OCI-LY3 (cell line): ENCODE results near the gene TLE4.

Experiments
- EZH2phosphoT487 ChIP-seq: fragments of 200-600 bp; shearing (Covaris generic); IDR thresholded peaks from 2 replicates; pipeline ENCODE4 v1.6.1; 2018; ENCODE audit warnings: antibody characterized with exemption, mixed run types, low read depth
- TF ChIP-seq, protein P1 (sequence below): fragments of 200-600, 300-600 bp; sonication (generic); IDR thresholded peaks from 2 replicates; pipeline ENCODE4 v1.5.1; 2014; ENCODE audit warnings: antibody characterized with exemption, low read length, low read depth

- TF ChIP-seq EZH2phosphoT487: no peak
- TF ChIP-seq, protein P1, sequence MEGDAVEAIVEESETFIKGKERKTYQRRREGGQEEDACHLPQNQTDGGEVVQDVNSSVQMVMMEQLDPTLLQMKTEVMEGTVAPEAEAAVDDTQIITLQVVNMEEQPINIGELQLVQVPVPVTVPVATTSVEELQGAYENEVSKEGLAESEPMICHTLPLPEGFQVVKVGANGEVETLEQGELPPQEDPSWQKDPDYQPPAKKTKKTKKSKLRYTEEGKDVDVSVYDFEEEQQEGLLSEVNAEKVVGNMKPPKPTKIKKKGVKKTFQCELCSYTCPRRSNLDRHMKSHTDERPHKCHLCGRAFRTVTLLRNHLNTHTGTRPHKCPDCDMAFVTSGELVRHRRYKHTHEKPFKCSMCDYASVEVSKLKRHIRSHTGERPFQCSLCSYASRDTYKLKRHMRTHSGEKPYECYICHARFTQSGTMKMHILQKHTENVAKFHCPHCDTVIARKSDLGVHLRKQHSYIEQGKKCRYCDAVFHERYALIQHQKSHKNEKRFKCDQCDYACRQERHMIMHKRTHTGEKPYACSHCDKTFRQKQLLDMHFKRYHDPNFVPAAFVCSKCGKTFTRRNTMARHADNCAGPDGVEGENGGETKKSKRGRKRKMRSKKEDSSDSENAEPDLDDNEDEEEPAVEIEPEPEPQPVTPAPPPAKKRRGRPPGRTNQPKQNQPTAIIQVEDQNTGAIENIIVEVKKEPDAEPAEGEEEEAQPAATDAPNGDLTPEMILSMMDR: no peak
Observed at GRCh38 chr9:79745752-79746336, 174.1 kb downstream of the TLE4 start.
